ENCODE results near the gene SEMA4D.

The SEMA4D gene

DNA sequence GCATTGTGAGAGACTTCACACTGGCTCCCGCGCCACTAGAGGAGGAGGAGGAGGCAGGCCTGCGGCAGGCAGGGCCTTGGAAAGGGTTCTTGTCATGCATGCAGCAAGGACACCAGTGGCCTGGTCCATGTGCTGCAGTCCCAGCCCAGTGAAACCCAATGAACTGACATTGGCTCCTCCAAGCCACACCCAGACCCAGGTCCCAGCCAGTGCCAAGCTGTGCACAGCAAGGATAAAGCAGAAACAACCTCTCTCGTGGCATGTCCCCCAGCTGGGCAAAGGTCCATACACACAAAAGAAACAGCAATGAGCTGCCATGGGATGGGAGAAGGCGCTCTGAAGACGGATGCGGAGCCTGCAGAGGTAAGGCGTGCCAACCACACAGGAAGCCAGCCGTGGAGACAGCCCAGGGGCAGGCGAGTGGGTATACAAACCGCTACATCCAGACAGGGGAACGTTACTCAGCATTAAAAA lies 89.2 kb downstream of the SEMA4D start:
- peak; percentile 79 for DNase-seq

DNA sequence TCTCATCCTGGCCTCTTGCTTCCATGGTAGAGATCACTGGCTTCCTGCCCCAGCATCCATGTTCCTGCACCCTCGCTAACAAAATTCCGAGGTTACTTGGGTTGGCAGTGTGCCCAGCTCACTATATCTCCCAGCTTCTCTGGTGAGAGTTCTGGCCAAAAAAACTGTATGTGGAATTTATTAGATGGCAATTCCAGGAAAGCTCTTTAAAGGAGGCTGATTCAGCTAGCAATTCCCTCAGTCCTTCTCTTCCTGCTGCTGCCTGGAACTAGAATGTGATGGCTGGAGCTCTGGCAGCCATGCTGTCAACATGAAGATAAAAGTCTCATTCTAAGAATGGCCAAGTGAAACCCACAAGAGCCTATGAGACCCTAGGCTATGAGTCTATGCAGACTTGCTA lies 90.8 kb downstream of the SEMA4D start:
- DNase-seq = no peak

DNA sequence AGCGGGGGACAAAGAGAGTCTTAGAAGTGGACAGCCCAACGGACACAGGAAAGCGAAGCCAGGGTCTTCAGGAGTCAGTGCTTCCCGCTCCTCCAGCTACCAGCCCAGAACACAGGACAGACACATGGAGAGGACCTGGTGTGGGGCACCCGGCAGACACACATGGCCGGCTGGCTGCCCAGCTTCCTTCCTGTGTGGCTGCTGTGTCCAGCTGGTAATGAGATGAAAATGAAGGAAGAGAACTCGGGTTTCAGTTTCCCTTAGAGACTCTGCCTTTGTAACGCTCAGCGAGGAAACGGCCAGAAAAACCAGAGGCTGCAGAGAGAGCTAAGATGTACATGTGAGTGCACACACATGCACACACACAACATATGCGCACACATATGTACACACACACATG lies 92.1 kb downstream of the SEMA4D start:
- no peak for DNase-seq

DNA sequence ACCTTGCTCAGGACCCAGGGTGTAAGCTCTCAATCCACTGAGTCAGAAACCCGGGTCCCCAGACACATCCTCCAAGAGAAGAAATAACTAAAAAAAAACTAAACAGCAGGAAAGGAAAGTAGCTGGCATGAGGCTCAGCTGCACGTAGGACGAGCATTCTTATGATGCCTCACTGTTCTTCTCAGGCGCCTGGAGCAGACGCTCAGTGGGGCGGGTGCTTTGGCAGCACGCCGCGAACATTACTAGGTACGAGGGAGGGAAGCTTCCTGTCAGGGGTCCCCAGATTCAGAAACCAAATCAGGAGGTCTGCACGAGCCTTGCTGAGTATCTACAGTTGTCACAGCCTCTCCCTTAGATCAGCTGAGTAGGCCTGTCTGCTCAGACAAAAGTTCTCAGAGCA lies 93.8 kb downstream of the SEMA4D start:
- DNase-seq = no peak

DNA sequence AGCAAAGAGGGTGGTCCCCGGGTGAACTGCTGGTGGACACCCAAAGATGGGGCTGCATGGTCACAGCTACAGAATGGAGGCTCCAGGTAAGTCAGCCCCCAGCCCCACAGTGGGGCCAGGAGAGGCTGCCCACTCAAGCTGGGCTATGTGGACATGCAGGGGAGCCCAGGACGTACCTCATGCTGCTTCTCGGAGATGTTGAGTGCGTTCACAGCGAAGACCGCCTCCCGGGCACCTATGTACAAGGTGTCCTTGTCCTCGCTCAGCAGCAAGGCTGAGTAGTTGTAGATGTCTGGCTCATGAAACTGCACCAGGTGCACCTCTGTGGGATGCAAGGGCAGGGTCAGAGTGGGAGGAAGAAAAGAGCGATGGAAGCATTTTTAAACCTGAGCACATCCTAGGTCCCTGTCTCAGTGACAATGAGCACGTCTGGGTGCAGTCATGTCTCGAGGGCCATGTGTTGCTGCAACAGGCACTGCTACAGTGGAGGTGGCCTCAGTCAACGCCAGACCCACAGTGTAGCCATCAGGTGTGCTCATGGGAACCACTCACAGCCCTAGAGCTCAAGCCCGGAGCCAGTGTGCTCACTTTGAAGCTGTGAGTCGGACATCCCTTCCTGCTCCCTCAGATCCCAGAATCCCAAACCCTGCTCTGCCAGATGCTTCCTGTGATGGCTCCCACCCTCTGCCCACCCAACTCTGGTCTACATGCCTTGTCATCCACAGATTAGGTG lies 95.1 kb downstream of the SEMA4D start:
- DNase-seq = no peak

DNA sequence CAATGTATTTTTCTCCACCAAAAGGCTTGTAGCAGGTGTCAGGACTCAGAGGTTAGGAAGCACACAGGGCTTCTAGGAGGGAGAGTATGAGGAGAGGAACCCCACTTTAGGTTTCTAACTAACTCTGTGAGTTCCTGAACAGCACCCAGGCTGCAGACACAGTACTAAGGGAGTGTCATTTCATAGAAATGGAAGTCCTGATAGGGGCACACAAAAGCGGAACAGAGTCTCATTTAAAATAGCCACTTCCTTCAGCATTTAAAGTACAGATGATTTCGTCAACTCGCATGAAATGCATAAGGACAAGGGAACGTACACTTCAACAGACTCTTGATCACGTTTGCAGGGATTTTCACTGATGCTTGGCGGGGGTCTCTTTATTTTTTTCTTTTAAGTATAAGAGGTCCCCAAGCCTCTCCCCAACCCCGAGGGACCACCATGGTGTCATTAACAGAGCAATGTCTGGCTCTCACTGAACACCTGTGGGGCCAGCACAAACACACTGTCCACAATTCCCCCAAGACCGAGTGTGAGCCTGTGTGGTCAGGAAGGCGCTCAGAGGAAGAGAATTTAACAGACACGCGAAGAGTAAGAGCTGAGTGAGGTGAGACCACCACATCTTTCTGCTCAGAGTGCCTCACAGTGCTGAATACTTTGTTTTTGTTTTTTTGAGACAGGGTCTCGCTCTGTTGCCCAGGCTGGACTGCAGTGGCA lies 97.4 kb downstream of the SEMA4D start:
- no peak for DNase-seq

DNA sequence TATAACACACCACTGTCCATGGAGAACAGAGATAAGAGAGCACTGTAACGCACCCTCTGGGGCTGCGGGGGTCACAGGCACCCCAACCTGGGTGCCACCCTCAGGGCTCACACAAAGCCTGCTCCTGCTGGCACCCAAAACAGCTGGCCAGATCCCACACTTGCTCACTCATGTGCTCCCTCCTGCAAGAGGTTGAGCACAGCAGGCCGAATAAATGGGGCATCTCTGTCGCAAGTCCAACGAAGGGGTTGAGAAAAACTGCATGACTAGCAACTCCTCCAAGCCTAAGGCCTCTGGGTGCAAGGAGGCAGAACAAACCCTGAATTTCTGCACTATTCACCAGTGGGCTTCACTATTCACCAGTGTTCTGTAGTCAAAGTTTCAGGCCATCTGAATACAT lies 99.3 kb downstream of the SEMA4D start:
- DNase-seq = no peak

DNA sequence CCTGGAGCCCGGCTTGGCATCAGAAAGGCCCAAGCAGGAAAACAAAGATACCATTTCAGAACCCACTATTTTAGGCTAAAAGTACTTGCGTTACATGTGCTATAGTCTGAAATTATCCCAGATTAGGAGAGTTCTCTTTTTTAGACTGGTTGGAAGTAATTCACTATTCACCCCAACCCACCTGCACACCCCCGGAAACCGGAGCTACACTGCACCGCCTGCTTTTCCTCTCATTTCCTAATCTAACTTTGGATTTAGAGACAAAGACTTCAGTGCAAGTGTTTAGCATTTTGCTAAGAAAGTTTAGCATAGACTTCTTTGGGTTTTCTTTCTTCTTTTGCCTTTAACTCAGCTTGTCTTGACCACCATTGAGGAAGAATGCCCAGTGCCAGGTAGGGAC lies 100.4 kb downstream of the SEMA4D start:
- no peak for DNase-seq

DNA sequence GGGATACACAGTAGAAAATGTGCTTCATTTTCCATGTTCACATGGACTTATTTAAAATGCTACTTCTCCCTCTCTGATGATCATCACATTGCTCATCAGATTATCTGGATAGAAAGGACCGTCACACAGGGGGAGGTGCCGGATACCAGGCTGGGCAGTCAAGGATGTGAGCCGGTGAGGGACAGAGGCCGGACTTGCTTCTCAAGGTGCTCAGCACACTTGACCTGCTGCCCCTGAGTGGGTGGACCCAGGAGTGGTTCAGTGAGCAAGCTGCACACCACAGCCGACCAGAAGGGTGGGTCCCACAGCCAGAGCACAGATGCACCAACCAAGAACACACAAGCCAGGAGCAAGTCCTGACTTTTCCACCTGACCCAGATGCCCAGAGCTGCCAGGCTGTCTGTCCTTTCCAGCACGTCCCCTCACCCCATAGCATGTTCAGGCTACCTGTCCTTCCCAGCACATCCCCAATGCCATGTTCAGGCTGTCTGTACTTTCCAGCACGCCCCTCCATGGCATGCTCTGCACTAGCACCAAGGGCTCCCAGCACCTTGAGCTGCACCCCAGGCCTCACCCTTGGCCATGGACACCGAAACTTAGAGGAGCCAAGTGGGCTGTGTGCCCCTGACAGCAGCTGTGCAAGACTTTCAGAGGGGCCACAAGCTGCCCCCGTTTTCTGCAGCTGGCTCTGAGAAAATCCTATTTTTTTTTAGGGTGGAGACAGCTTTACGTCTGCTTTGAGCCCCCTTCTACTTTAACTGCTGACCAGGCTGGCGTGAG lies 101.8 kb downstream of the SEMA4D start:
- DNase-seq = no peak

DNA sequence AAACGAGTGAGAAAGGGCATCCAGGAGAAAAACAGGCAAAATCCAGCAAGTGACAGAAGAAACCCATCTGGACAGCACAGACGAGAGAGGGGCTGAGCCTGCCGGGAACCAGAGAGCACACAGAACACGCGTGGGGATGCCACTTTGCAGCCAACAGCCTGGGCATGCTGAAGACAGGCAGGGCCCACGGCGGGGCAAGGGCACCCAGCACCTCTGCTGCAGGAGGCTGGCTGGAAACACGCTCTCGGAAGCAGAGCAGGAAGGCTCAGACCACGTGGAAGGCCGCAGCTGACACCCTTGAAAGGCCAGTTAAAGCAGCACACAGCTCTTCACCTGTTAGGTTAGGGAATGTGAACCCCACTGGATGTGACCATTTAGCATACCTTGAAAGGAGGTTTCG lies 103.5 kb downstream of the SEMA4D start:
- DNase-seq = no peak

DNA sequence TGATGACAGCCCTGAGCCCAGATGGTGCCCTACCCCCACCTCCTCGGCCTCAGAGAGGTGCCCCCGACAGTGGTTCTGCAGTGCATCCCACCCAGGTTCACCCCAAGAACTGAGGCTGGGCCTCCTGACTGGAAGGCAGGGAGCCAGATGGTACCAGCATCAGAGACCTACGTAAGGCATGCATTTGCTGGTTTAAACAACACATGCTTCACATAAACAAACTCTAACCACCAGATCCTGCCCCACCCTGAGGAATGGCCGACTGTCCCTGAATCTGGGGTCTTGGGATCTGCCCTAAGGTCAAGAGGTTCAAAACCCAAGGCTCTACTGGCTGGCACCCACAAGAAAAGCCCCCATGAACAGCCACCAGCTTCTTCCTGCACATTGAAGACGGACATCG lies 106.3 kb downstream of the SEMA4D start:
- DNase-seq = no peak

DNA sequence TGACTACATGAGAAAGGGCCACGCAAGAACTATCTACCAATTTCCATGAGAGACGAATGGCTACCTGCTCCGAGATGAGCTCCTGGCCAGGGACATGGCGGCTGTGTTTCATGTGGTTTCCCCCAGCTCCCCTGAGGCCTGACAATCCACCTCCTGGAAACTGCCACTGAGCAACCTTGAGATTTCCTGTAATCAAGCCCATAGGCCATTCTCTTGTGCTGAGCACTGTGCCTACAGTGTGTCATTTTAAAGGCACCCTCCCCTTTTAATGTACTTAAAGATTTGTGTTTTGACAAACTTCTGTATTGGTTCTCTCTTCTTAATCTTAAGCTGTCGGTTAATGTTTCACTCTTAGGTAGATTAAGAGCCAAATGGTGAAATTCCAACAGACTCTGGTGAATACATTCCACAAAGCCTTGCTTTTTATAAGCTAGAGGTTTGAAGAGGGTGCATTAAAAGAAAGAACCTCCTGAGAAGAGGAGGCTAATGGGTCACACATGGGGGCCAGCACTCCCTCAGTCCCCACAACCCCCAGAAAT lies 107.3 kb downstream of the SEMA4D start:
- DNase-seq = no peak

DNA sequence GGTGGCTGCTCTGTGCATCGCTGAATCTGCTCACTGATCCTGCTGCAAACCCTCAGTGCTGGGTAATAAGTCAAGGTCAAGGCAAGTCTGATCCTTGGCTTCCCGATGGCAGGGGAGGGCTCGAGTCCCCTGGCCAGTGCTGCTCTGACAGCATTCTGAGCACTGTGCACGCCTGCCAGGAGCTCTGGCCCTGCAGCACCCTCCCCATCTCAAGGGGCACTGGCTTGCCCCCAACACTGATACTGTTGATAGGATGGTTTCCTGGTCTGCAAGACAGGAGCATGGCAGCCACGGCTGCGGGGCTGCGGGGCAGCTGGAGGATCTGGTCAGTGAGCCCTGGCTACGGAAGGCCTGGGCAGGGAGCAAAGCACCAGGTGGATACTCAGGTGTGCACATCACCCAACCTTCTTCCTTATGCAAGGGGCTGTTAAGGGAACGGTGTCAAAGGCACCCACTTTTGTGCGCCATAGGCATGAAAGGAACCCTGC lies 107.8 kb downstream of the SEMA4D start:
- no peak for DNase-seq

DNA sequence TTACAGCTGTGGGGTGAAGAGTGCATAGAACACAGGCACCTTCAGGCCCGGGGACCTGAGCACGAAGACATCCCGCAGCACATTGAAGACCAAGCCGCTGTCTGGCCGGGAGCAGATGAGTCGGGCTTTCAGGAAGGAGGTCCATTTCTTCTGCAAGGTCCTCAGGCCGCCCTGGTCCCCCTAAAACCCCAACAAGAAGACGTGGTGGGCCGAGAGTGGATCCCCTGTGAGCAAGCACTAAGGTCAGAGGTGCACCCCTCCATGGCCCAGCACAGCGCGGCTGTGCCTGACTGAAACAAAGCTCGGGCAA lies 109.1 kb downstream of the SEMA4D start:
- no peak for DNase-seq

DNA sequence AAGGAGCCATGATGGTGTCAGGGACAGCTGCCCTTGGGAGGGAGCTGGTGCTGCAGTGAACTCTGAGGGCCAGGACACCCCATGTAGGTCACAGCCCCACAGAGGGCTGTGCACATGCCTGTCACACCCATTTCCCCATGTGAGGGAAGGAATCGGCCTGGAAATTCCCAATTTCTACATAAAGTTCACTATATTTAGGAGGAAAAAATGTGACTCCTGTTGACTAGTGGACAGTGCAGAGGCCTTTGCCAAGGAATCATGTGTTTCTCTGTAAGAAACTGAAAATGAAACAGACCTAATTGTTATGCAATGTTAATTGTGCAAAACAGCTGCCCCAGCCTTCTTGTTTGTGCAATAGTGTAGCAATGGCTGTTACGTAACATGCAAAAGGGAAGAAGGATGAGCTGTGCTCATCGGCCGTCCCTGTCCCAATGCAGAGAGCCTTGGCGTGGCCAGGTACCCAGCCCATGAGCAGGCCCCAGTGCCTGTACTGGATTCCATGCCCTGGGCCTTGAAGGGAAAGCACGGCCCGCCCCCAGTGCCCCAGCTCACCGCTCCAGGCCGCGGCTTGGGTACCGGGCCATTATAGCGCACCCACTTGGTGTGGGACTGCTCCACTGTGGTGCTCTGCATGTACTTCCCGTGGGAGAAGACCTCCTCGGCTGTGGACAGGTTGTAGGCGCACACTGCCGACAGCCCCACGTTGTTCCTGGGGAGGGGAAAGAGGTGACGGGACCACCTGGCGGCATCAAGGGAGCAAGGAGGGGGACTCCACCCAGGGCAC lies 109.6 kb downstream of the SEMA4D start:
- no peak for DNase-seq

DNA sequence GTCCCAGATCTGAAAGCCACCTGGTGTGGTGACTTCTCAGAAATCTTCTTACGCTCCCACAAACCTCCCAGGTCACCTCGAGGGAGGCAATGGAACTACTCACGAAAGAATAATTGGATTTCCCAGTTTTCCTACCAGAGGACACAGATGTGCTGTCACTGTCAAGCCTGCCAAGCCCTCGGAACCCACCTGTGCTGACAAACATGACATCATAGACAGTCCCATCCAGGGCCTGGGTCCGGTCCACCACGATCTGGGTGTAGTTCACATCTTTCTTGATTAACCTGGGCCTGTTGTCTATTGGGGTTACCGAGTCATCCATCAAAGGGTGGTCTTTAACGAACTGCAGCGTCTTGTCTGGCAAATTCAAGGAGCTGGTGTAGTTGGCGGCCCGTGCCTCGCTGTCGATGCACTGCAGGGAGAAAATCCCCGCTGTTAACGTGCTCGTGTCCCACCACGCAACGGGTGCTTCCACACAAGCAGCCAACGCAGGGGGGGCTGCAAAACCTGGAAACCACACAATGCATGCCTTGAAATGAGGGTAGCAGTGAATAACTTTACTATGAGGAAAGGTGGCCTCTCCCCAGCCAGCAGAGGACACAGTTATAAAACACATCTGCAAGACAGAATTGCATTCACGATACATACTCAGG lies 110.6 kb downstream of the SEMA4D start:
- DNase-seq = no peak

DNA sequence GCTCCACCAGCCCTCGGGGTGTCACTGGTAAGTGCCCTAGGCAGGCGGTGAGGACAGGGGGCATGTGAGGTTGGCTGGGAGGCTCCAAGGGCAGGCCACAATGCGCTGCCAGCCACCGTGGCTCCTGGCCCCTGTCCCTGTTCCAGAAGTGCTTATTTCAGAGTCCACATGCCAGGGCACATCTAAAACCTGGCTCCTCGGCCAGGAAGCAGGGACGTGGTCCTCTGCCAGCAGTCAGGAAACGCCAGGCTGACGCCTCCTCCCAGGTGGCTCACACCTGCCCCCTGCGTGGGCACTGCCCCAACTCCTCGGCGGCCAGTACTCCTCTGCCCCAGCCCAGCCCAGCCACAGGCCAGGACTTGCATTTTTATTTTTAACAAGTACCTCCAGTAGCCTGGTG lies 111.1 kb downstream of the SEMA4D start:
- no peak for DNase-seq

DNA sequence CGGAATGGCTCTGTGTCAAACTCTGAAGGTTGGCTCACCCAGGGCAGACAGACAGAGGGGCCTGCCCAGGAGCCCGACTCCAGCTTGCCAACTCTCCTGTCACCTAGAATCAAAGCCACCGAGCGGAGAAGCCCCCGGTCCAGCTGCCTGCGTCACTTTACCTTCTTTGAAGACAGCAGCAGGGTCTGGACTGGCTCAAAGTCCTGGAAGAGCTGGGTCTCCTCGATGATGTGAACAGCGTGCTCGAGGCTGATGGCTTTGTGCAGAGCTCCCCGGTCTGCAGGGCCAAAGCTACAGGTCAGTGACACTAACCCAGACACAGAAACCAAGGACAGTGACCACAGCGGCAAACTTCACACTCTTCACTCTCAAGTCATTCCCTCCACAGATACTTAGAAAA lies 111.7 kb downstream of the SEMA4D start:
- no peak for DNase-seq

DNA sequence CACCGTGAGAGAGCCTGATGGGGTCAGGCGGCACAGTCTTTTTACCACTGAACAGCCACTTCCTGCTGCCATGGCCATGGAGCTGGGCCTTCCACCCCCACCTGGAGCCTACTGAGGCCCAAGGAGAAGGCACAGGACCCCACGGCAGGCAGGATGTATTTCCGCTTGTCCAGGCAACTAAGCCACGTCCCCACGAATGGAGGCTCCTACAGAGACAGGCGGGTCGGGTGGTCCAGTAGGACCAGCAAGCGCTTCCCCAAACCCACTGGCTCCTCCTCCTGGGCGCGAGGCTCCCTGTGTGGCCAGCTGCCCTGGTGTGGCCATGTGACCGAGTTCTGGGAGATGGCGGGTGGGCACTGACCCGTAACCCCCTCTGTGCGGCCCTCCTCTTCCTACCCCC lies 113.1 kb downstream of the SEMA4D start:
- no peak for DNase-seq

DNA sequence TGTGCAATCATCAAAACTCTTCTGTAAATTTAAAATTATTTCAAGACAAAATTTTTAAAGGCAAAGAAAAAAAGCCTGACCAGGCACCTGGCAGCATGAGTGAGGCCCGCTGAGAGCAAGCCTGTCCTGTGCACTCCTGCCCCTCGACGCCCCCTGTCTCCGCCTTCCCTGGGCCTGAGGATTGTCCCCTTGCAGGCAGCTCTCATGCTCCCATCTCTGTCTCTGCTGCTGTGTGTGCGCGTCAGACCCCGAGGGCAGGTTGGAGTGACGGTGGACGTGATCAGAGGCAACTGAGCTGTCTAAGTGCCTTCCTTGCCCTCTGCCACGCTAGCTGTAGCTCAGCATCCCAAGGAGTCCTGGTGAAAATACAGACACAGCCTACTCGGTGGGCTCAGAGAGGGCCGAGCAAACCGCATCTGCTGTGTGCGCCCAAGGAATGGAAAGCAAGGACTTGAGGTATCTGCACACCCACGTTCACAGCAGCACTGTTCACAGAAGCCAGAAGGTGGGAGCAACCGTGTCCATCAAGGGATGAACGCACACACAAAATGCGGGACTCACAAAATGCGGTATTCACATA lies 114.1 kb downstream of the SEMA4D start:
- no peak for DNase-seq

DNA sequence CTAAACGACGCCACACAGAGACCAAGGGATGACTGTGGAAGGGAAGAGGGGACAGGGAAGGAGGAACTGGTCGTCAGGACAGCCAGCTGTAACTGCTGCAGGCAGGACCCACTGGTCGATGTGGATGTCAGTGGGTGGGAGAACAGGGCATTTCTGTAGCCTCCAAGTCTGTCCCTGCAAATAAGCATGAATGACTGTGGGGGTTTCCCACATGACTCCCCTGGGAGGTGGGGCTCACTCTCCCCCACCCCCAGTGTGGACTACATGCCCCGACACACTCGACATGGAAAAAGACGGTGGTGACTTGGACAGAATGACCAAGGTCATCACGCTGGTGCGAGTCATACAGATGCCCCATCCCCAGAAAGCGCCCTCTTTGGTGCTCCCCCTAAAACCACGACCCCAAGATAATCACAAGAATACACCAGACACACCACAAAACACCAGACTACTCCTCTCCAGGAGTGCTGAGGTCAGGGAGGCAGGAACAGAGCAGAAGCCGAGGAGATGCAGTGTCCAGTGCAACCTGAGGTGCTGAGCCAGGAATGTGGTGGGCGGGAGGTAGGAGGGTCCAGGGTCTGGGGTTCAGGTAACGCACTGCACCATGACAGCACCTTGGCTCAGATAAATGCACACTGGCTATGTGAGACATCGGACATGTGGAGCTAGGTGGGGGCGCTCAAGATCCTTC lies 114.7 kb downstream of the SEMA4D start:
- no peak for DNase-seq
